ENCODE results near the gene ITIH3.

Gene ITIH3

DNA sequence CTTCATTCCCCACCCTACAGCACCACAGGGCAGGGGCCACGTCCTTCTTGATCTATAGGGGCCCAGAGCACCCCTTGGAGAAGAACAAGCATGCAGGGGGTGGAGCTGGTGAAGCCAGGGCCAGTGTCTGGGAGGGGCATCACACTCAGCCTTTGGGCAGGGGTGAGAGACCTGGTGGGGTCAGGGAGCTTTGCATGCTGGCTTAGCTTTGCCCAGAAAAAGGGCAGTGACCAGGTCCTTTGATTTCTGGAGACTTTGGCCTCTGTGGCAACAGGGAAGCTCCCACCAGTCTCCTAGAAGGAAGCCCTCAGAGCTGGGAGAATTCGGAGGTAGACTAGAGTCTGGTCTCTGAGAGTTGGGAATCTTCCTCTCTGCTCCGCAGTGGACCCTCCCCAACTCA is 34.9 kb downstream of the ITIH3 start:
- DNase-seq (ENCODE audit: low spot score), result no peak

DNA sequence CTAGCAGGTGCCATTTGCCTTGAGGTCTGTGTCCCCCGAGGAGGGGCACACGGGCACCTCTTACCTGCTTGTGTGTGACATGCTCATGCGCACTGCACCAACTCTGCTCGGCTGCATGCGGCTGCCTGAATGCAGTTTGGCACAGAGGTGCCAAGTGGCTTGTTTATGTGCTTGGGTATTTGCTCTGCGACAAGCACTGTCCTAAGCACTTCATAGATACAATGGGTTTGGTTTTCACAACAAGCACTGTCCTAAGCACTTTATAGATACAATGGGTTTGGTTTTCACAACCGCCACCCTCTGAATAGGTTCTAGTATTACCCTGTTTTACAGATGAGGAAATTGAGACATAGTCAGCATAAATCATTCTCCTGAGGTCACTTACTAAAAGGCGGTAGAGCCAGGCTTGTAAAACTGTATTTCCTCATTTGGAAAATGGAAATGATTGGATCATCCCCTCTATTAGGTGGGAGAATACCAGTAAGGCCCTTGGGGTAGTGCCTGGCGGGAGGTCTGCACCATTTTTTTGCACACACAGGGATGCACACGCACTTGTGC is 35.4 kb downstream of the ITIH3 start:
- no peak for DNase-seq (ENCODE audit: low spot score)

DNA sequence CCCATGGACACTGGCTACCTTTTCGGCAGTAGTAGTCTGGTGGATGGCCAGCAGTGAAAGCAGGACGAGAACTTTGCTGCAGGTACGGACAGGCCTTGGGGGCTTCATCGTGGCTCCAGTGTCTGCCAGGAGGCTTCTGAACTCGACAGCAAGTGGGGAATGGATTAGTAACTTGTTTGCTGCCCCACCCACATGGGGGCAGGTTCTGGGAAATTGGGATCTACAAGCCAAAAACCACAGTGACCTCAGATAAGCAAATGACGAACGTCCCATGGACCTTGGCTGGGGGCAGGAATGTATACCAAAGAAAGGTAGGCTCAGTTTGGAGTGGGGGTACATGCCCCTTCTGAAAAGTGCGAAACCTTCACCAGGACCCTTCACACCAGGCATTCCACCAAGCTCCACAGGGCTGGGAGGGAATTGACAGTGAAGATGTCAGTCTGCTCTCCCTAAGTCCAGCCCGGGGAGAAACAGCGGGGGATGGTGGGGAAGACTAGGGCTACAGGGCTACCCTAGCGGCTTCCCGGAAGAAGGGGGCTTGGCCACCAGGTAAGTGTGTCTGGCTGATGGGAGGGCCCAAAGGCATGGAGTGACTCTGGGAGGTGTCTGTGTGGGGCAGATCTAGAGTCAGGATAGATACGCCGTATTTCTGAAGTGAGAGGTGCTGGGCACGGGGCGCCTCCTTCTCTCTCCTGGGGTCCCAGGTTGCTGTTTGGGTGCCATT is 36.1 kb downstream of the ITIH3 start, which contains the start of gene ITIH4:
Gene ITIH4, minus strand, starts transcription at position 138 of the 724 bp plus-strand sequence. Its CDS starts 30 bp downstream, at position 108.
- no peak for DNase-seq (ENCODE audit: low spot score)

DNA sequence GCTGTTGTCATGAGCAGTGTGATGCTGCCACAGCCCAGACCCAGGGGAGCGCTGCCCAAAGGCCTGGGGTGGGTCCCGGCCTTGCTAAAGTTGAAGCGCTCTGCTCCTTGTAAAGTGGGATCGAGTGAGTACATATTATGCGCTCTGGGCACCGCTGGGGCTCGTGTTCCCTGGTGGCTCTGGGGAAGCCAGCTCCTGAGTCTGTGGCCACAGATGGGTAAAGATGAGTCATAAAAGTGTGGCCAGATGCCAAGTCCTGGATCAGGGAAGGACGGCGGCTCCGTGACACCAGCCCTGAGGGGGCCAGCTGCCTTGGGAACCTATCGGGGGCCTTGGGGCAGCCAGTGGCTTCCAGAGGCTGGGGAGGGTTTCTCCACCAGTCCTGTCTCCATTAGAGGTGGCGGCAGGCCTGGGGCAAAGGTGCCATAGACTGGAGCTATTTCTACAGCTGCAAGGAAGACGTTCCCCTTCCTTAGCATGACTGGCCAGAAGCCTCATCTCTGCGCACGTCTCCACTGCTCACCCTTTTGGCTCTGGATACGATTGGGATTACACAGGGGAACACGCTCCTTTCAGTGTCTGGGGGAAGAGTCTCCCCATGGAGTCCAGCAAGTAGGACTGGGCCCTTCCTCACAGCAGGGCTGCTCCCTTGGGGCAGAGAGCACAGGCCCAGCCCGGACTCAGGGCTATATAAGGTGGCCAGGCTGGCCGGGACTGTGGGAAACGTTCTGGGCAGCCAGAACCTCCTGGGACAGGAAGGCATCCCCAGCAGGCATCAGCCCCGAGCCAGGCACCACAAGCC is 37.1 kb downstream of the ITIH3 start:
- DNase-seq (ENCODE audit: low spot score), result peak; percentile 93

DNA sequence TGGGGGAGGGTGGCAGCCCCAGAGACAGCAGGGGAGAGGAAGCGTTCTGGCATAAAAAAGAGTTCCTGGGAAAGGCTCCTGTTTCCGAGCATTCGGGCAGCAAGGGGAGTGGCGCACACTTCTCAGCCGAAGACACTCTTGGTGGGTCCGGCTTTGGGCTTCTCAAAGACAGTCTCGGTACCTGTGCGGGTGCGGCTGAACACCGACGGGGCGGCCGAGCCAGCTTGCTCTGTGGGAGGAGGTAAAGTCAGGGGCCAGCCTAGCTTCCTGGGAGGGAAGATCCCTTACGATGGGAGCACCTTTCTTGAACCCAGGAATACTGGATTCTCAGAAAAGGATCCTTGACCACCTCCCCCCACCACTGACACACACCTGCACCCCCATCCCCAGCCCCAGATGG is 38.6 kb downstream of the ITIH3 start:
- no peak for DNase-seq (ENCODE audit: low spot score)

DNA sequence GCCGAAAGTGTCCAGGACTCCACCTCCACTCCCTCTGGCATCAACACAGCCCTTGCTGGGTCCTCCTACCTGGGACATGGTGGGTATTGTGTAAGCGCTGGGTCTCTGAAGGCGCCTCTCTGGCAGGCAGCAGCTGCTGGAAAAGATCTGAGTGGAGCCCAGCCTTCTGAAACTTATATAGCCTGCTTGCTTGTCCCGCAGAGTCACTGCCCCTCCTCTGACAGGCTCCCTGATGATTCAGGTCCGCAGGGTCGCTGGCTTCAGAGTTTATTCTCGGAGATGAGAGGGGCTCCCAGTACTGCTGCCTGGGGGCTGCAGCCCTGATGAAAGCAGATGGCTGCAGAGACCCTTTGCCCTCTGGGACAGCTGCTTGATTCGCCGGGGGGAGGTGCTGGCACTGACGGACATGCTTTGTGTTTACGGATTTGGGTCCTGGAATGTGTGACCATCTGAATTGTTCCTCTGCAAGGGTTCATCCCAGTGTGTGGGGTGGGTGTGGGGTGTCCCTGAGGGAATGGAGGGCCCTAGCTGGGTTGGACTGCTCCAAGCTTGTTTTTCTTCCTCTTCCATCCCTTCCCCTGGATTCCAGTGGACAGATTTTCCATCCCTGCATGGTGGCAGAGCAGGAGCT is 40.4 kb downstream of the ITIH3 start, which contains the start of gene MUSTN1:
Gene MUSTN1, minus strand, starts transcription at position 149 of the 631 bp plus-strand sequence. Its CDS starts 71 bp downstream, at position 78.
- no peak for DNase-seq (ENCODE audit: low spot score)

DNA sequence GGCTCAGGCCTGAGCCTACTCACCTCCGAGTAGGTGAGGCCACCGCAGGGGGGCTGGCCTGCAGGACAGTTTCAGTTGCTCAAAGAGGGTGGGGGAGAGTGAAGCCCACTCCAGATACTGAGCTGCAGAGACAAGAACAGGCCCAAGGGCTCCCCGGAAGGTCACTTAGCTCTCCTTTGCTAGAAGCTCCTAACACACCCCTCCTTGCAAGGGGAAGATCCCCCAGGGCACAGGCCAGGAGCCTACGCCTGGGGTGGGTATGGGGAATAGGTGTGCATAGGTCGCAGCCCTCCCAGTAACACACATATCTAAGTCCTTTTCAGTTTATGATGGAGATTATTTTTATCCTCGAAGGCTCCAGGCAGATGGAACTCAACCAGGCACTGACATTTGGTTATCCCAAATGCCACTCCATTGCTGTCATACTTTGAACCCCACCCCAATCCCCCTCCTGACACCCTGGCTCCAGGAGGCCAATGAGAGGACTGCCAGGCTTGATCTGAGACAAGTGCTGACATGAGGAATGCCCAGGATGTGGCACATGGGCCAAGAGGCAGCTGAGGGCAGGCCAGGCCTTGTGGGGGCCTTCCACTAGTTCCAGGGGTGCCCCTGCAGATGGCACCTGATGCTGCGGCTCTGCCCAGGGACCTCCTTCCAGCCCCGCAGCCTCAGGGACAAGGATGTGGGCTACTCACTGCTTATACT is 41.3 kb downstream of the ITIH3 start:
- DNase-seq (ENCODE audit: low spot score), result no peak

DNA sequence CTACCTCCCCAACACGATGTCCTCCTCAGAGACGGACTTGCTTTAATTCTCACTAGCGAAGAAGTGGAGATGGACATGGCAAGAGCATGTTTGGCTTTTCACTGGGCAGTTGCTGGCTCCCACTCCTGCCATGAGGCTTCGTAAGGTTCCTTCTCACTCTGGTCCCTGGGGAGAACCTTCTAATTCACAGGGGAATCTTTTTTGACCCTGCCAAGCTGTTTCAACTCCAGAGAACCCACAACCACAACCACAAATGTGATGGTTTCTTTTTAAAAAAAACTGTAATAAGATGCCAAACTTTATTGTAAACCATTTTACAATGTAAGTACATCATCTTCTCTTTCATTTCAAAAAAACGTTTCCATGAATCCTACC is 41.9 kb downstream of the ITIH3 start:
- DNase-seq (ENCODE audit: low spot score), result no peak

DNA sequence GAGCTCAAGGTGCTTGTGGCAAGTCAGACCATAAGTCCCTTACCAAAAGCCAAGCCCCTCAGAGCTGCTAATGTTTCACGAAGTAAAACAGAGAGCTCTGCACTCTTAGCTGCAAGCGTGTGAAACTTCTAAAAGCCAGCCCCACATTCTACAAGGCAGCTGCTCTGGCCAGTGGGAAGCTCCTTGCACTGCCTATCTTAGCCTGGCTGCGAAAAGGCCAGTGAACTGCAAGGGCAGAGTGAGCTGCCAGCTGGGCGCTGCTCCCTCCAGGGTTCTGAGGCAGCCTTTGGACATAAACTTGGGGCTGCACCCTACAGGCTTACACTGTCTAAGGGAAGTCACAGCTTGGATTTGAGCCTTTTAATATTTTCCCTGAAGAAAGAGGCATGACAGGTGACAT is 42.4 kb downstream of the ITIH3 start:
- DNase-seq (ENCODE audit: low spot score), result no peak

DNA sequence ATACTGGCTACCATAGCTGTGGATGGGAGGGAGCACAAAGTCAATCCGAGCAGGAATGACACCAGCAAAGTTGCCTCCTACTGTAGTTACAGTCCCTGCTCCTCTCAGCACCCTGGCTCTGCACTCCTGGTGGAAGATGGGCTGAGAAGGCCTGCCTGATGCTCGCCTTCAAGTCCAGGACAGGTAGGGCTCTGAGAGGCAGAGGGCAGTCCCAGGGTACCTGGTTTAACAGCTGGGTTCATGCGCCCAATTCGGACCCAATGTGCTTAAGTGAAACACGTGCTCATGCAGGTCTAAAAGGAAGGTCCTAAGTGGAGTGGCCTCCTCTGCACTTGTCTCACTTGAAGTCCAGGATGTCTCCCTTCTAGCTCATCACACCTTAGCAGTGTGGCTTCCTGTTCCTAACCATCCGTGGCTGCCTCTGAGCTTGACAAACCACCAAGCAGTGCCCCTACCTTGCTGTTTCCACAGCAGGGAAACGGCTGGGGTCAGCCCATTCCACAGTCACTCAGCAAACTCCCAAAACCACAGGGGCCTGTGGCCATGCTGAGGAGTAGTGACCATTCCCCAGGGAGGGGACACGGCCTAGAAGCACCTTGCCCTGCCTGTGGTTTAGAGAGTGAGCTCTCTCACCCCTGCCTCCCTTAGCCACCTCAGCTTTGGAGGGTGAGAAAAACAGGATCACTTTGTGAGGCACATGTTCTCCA is 44.1 kb downstream of the ITIH3 start:
- DNase-seq (ENCODE audit: low spot score), result no peak

DNA sequence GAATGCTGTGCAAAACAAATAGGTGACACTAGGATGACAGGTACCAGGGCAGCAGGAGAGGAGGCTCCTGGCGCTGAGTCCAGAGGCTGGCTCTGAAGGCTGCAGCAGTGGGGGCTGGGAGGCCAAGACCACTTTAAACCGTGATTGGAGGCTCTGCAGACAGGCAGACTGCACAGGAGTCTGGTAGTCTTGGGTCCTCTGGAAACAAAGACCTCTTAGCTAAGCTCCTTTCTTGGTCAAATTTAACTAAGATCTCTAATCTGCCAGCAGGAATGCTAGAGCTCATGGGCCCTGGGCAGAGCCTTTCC is 44.6 kb downstream of the ITIH3 start:
- DNase-seq (ENCODE audit: low spot score), result no peak

DNA sequence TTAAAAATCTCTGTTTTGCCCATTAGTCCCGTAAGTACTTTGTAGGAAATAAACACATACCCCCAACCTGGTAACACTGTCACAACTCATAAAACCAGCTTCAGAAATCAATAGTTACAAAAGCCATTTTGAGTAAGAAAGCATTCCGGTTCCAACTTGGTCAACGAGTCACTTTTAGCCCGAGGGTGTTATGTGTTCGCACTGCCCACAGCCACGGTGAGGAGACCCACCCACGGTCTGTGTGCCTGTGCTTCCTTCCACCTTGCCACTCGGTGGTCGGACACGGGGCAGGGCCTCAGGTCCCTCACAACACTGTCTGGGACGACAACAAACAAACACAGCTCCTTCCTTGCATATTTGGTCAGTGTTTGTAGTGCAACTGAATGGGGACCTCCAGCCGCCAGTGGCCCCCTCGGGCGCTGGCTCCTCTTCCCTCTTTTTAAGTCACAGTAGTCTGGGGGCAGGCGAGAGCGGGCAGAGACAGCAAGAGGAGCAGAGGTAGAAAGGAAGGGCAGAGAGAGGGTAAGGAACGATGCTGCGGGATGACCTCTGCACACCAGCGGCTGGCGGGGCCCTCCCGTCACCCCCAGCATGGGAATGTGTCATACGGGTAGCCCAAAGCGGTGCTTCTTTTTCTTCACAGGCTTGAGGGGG is 45.4 kb downstream of the ITIH3 start:
- no peak for DNase-seq (ENCODE audit: low spot score)

DNA sequence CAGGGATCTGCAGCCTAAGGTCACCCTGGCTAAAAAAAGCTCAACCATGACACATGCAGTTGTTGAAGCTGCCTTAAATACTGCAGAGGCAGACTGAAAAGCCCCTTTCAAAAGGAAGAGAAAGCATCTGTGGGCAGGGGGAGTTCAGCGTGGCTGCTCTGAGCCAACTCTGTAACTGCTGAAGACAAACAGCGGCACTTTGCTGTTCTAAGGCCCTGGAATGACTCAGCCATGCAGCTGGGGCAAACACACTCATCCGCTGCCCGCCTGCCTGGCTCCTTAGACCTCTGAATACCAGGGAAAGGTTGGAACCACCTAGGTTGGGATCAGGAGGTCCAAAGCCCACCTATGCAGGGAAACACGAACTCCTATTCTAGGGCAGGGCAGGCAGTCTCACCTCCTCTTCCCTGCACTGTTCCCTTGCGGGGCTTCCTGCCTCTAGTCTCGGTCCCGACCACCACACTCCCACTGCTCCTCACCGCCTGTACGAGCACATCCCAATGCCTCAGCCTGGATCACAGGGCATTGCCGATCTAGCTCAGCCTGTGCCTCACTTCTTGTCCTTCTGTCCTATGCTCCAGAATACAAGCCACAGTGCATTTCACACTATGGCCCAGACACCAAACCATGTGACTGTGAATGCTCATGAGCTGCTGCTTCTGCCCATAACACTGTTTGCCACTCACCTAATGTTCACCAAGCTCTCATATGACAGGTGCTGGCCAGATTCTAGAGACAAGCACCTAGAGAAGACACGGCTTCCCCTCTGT is 46.8 kb downstream of the ITIH3 start:
- no peak for DNase-seq (ENCODE audit: low spot score)

DNA sequence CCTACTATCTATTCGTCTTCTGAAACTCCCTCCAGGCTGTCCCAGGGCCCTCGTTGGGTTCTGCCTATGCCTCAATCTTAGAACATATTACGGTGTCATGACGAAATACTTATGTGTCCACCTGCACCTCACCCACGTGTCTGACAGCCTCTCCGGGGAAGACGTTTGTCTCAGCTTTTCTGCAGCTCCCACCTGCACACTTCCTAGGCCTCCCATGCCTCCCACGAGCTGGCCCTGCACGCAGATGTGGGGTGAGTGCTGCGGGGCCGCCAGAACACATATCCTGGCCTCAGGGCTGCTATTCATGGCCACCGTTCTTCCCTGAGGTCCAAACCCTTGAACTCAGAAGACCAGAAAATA is 47.4 kb downstream of the ITIH3 start:
- DNase-seq (ENCODE audit: low spot score), result no peak

DNA sequence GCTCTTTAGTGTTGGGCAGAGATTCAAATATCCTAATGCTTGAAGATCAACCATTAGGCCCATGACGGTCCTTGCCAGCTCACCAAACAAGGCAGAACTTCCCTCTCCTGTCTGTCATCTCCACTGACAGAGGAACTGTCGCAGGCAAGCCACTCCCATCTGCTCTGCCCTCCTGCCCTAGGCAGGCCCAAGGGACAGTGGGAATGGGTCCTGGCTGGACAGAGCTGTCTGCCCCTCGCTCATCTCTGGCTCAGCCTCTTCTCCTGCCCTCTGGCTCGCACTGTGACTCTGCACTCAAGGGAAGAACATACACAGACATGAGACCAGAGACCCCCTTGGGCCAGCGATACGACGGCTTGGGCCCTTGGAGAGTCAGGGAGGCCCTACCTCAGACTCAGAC is 47.8 kb downstream of the ITIH3 start:
- DNase-seq (ENCODE audit: low spot score), result no peak

DNA sequence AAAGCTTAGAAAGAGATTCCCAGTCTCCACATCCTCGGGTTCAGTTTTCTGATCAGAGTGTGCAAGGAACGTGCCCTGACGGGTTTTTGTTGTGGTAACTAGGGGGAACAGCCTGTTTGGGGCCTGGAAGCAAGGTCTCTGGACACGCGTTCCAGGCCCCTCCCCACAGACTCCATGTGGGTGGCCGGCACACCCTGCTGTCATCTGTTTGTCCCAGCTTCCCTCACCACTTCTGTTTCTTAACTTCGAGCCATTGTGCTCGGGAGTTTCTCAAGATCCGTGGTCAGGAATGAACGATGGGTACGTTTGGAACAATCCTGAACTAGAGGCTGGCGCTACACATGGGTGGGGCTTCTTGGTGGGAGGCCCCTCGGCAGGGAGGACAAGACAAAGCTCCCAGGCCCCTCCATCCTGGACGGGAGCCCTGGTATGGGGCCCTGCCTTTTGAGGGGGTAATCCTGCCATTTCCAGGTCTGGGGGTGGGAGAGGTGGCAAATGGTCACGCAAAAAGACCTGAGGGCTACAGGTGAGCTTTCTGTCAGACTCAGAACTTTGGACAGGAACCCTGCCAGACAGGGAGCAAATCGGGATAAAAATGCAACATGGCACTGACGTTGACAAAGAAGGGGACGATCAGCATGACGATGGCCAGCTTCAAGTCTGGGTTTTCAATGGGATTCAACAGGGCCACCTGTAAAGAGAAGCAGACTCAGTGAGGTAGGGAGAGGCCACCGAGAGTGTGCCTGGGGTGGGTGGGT is 48.7 kb downstream of the ITIH3 start:
- no peak for DNase-seq (ENCODE audit: low spot score)

DNA sequence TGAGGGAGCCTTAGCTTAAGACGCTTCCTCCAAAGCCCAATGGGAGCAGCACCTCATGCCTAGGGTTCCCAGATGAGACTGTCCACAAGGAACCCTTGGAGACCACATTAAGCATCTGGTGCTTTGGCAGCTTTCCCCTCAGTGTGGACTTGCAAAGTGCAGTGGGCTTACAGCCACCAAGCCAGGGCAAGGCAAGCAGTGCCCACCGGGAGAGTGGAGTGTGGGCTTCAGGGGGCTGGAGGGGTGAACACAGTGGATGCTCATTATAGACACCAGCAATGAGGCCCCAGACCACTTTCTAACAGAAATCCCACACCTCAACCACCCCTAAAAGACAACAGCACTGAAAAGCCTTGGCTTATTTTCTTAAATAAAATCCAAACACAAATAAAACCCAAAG is 49.3 kb downstream of the ITIH3 start:
- no peak for DNase-seq (ENCODE audit: low spot score)

DNA sequence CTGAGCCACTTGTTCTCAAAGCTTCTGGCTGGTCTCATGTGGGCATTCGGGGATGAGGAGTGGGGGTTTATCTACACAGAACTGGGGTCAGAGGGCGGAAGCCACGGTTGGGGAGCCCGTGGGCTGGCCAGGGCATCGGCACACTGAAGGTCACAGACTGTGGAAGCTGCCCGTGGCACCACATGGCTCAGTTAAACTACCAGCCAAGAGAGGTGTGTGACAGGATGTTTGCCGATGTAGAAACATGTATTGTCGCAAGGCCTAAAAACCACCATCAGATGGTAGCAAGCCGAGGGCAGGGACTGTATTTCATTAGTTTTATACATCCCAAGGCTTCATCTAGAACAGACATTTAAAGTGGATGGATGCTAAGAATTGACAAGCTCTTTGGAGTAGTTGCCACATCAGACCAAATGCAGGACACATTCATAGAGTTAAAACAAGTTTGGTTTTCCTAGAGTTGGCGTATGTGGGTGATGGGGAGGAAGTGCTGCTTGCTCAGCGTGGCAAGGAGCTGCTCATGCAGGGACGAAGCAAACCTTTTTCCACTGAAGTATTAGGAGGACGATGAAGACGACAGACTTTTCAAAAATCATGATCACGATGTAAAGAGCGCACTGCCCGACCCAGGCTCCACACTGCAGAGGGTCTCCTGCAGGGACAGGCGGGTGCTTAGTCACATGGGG is 49.8 kb downstream of the ITIH3 start:
- no peak for DNase-seq (ENCODE audit: low spot score)

DNA sequence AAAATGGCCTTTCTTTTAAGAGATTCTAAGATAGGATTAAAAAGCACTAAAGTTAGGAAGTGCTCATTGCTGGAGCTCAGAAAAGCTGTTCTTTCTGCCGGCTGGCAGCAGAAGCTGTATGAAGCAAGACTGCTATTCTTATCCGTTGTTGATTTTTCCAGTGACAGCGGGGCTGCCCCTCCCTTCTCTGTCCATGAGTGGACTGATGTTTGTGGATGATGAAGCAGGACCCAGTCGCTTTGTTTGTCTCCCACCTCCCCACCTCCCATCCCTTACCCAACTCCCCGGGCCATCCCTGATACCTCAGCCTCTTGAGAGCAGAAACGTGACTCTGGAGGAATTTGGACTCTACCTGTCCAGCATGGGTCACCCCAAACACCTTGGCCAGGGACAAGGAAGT is 50.6 kb downstream of the ITIH3 start:
- DNase-seq (ENCODE audit: low spot score), result peak; percentile 41

Data from AG08395 (cell line).